ENCODE data around the gene SHFL. TPM values are rescaled to one million over a fixed set of nuclear protein-coding genes. Genes with fewer than 3 reads are reported as not detected.

Gene SHFL
- total RNA-seq, 1 experiment from 2014 or later, result 21.1 TPM

DNA sequence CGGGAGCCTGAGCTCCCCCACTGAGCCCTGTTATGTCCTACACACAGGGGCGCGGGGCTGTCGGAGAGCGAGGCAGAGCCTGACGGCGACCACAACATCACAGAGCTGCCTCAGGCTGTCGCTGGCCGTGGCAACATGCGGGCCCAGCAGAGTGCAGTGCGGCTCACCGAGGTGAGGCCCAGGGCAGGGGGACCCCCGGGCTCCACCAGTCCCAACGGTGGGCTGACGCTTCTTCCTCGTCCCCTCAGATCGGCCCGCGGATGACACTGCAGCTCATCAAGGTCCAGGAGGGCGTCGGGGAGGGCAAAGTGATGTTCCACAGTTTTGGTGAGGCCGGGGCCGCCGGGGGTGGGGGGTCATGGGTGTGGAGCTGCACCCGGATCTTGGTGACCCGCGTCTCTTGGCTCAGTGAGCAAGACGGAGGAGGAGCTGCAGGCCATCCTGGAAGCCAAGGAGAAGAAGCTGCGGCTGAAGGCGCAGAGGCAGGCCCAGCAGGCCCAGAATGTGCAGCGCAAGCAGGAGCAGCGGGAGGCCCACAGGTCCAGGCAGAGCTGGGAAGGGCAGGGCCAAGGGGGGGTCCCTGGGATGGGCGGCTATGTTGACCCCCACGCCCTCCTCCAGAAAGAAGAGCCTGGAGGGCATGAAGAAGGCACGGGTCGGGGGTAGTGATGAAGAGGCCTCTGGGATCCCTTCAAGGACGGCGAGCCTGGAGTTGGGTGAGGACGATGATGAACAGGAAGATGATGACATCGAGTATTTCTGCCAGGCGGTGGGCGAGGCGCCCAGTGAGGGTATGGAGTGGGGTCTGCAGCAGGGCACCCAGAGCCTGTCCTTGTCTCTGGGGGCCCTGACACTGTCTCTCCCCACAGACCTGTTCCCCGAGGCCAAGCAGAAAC, 24.2 kb downstream of the SHFL start:
- H3K27ac Mint-ChIP-seq, result peak overlapping the region in 1 of 3 experiments; percentile 44; a peak in 1 of 7 replicates
- H3K4me3 Mint-ChIP-seq, result no peak overlapping the region

More for the DNA sequence above, 24.2 kb downstream of the SHFL start:
- Histone ChIP-seq H3K18ac (ENCODE audit: insufficient read length, low read depth, low read length) (no peak overlapping the region), H3K27me3 (ENCODE audit: insufficient read depth, low read length) (no peaks in the 10 kb centered on the region), H2AK5ac (ENCODE audit: insufficient read length, low read length) (no peak overlapping the region), H3K79me2 (ENCODE audit: insufficient read depth, low read length) (peaks cover 7% of the 10 kb centered on the region; the same call in 1 of the 2 replicates), H3T11ph (ENCODE audit: low read length) (no peak overlapping the region), H4K5ac (ENCODE audit: insufficient read length, low read depth, low read length) (no peak overlapping the region), H3K4ac (ENCODE audit: low read depth, low read length) (no peak overlapping the region), H2BK15ac (ENCODE audit: low read depth, low read length) (no peak overlapping the region), H2AFZ (ENCODE audit: low read length) (no peak overlapping the region), H3K79me1 (ENCODE audit: insufficient read depth, low read depth, low read length, poor library complexity, severe bottlenecking) (no peaks in the 10 kb centered on the region), H2BK5ac (ENCODE audit: insufficient read length, low read length) (no peak overlapping the region), H2BK20ac (ENCODE audit: low read depth, low read length, poor library complexity, severe bottlenecking) (no peak overlapping the region), H3K23me2 (ENCODE audit: insufficient read length, low read depth, low read length, poor library complexity, severe bottlenecking) (peaks cover 7% of the 10 kb centered on the region), H3K4me1 (ENCODE audit: insufficient read depth, low read length) (no peaks in the 10 kb centered on the region; the same call in 1 of the 2 replicates), H2BK120ac (ENCODE audit: low read depth, low read length, poor library complexity, severe bottlenecking) (no peak overlapping the region), H4K20me1 (ENCODE audit: control insufficient read depth, insufficient read depth, insufficient read length) (no peaks in the 10 kb centered on the region), H3K14ac (ENCODE audit: insufficient read depth, low read length) (no peak overlapping the region), H3K56ac (ENCODE audit: insufficient read length, low read depth, low read length) (no peak overlapping the region), H4K91ac (ENCODE audit: insufficient read length, low read depth, low read length) (no peak overlapping the region), H3K9me3 (ENCODE audit: control insufficient read depth, low read depth, low read length) (no peaks in the 10 kb centered on the region), H2BK12ac (ENCODE audit: insufficient read length, low read depth, low read length) (no peak overlapping the region), H3K4me2 (ENCODE audit: insufficient read depth, insufficient read length, low read length) (no peak overlapping the region), H3K9ac (ENCODE audit: extremely low read depth, insufficient read length, low read length) (no peak overlapping the region), H3K23ac (ENCODE audit: insufficient read length, low read depth, low read length) (no peak overlapping the region), H4K8ac (replicated peaks; ENCODE audit: insufficient read length, low read depth, low read length) (no peak overlapping the region), H3K27ac (ENCODE audit: insufficient read length, low read depth, low read length) (no peak overlapping the region)
- peaks cover 33 to 69% (median 51%) of the 10 kb centered on the region in 3 experiments for H3K36me3 Mint-ChIP-seq (ENCODE audit: insufficient read depth in 1 of 3, low read depth in 3 of 3)
- H3K4me1 Mint-ChIP-seq, result peaks cover 7 to 16% of the 10 kb centered on the region in 2 experiments
- no peaks in the 10 kb centered on the region; a peak in 1 of 5 replicates for H3K9me3 Mint-ChIP-seq
- no peaks in the 10 kb centered on the region; the same call in none of the 2 replicates for H3K27me3 Mint-ChIP-seq (ENCODE audit: low read depth)
- no peak for DNase-seq
- TF ChIP-seq, protein P1, sequence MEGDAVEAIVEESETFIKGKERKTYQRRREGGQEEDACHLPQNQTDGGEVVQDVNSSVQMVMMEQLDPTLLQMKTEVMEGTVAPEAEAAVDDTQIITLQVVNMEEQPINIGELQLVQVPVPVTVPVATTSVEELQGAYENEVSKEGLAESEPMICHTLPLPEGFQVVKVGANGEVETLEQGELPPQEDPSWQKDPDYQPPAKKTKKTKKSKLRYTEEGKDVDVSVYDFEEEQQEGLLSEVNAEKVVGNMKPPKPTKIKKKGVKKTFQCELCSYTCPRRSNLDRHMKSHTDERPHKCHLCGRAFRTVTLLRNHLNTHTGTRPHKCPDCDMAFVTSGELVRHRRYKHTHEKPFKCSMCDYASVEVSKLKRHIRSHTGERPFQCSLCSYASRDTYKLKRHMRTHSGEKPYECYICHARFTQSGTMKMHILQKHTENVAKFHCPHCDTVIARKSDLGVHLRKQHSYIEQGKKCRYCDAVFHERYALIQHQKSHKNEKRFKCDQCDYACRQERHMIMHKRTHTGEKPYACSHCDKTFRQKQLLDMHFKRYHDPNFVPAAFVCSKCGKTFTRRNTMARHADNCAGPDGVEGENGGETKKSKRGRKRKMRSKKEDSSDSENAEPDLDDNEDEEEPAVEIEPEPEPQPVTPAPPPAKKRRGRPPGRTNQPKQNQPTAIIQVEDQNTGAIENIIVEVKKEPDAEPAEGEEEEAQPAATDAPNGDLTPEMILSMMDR (conservative IDR thresholded peaks at IDR 0.05), result no peak
- no CpG with 5 or more reads among the region's 44 CpGs for WGBS (ENCODE audit: extremely low coverage, insufficient read length, low lambda C conversion rate)

Measured in H9 (cell line).